HepG2 (cell line): Measurements from ENCODE around the gene OGA. TPM values are rescaled to one million over a fixed set of nuclear protein-coding genes. Genes with fewer than 3 reads are reported as not detected.

Experiments
- ATAC-seq: fragments of 200-7000 bp; cut with Tn5 transposase; 3 replicates; pipeline ENCODE4 v1.9.1; 2020; ENCODE audit warnings: mild to moderate bottlenecking, moderate library complexity
- BruUV-seq: library from RNA; stranded (reverse); fragments of 400-500 nt; replicated peaks from 2 replicates; lab custom pipeline; 2021; lab: Mats Ljungman, UMichigan
- CTCF ChIA-PET: fragments of 300-600 bp; formaldehyde crosslinking; extraction: SDS; loops from one replicate; lab custom pipeline; 2021; ENCODE audit warnings: low total read pairs, inconsistent platforms, low intra/inter-chr PET ratio; lab: Yijun Ruan, JAX
- POLR2A ChIA-PET: fragments of 350-600 bp; sonication (Branson Sonifier 250); formaldehyde crosslinking; loops from one replicate; lab custom pipeline; 2020; ENCODE audit warnings: antibody characterized with exemption, inconsistent platforms; lab: Yijun Ruan, JAX
- DNase-seq: peaks from one replicate; pipeline ENCODE4 v3.0.0-alpha.2; 2015; ENCODE audit warnings: low spot score
- FAIRE-seq: peaks from 3 replicates; lab custom pipeline; 2011; peaks lifted over from hg19 to GRCh38; lab: Jason Lieb, UNC
- H2AFZ ChIP-seq: one replicate; pipeline ENCODE4 v1.6.1; 2011; ENCODE audit warnings: low read length, inconsistent platforms
- H3K27ac ChIP-seq: fragments of 300-600 bp; 3 replicates; pipeline ENCODE4 v1.8.0; 2011; ENCODE audit warnings: mixed run types, mild to moderate bottlenecking, mixed read lengths, low read length, inconsistent platforms; ENCODE audit not compliant: insufficient read depth; ENCODE audit errors: extremely low read length
- H3K27me3 ChIP-seq, 2 experiments: fragments of 200-600 bp in 1 of 2; 2 replicates in 1 of 2; 3 replicates in 1 of 2; pipeline versions ENCODE4 v1.6.0 to v1.8.0; 2011; ENCODE audit warnings: low read length in 2 of 2, mild to moderate bottlenecking in 2 of 2, moderate library complexity in 2 of 2, inconsistent platforms in 1 of 2; ENCODE audit not compliant: insufficient read depth in 2 of 2, control insufficient read depth in 1 of 2
- H3K36me3 ChIP-seq, 2 experiments: fragments of 200-600 bp in 1 of 2; replicated peaks in 1 of 2; 2 replicates in 1 of 2; 3 replicates in 1 of 2; pipeline versions ENCODE4 v1.5.1 to v1.8.0; 2011; ENCODE audit warnings: low read length in 2 of 2, inconsistent platforms in 1 of 2; ENCODE audit not compliant: insufficient read depth in 2 of 2, control insufficient read depth in 1 of 2
- H3K4me1 ChIP-seq: 2 replicates; pipeline ENCODE4 v1.5.1; 2012; ENCODE audit warnings: low read length, inconsistent platforms; ENCODE audit not compliant: insufficient read depth
- H3K4me2 ChIP-seq: 2 replicates; pipeline ENCODE4 v1.6.0; 2011; ENCODE audit warnings: low read depth, low read length, inconsistent platforms
- H3K4me3 ChIP-seq, 3 experiments: fragments of 200-600 bp in 1 of 3; sonication (generic), shearing (Covaris generic) in 1 of 3; replicated peaks in 1 of 3; 2 replicates each; pipeline ENCODE4 v1.5.1; 2011 to 2016; ENCODE audit warnings: low read length in 3 of 3, inconsistent platforms in 2 of 3, low read depth in 2 of 3, mild to moderate bottlenecking in 2 of 3, control low read depth in 1 of 3, mixed read lengths in 1 of 3; ENCODE audit not compliant: insufficient read depth in 1 of 3
- H3K79me2 ChIP-seq: one replicate; pipeline ENCODE4 v1.6.1; 2011; ENCODE audit warnings: low read length, inconsistent platforms; ENCODE audit not compliant: insufficient read depth
- H3K9ac ChIP-seq: 2 replicates; pipeline ENCODE4 v1.6.0; 2011; ENCODE audit warnings: mild to moderate bottlenecking, low read depth, low read length, inconsistent platforms; ENCODE audit not compliant: insufficient read depth
- H3K9me3 ChIP-seq: 2 replicates; pipeline ENCODE4 v1.5.1; 2012; ENCODE audit warnings: mild to moderate bottlenecking, low read length
- H4K20me1 ChIP-seq: 2 replicates; pipeline ENCODE4 v1.6.0; 2011; ENCODE audit warnings: inconsistent platforms, mild to moderate bottlenecking, low read length, moderate library complexity; ENCODE audit not compliant: insufficient read depth
- GATAD1 ChIP-seq: IDR thresholded peaks from 2 replicates; pipeline ENCODE4 v1.6.1; 2016; ENCODE audit warnings: missing genetic modification reagents, missing compliant biosample characterization
- PPARG ChIP-seq: conservative IDR thresholded peaks from 2 replicates; pipeline ENCODE4 v1.6.1; 2016; ENCODE audit warnings: missing biosample characterization, missing genetic modification reagents
- ZMYM3 ChIP-seq: sonication (generic); formaldehyde crosslinking; IDR thresholded peaks from 2 replicates; pipeline ENCODE4 v1.5.1; 2020; ENCODE audit warnings: mild to moderate bottlenecking, missing genetic modification reagents
- ZNF329 ChIP-seq: sonication (generic); formaldehyde crosslinking; IDR thresholded peaks from 2 replicates; pipeline ENCODE4 v1.9.0; 2021; ENCODE audit warnings: low read depth, mild to moderate bottlenecking, missing genetic modification reagents
- ZNF34 ChIP-seq: sonication (generic); formaldehyde crosslinking; IDR thresholded peaks from 2 replicates; pipeline ENCODE4 v1.4.0; 2020; ENCODE audit warnings: mild to moderate bottlenecking, missing genetic modification reagents, borderline replicate concordance
- ZNF44 ChIP-seq: sonication (generic); formaldehyde crosslinking; IDR thresholded peaks from 2 replicates; pipeline ENCODE4 v1.5.1; 2020; ENCODE audit warnings: mild to moderate bottlenecking, missing genetic modification reagents
- WGBS: methylation state at CpG from one replicate; pipeline ENCODE4 v1.1.6; 2017; ENCODE audit warnings: low lambda C conversion rate; 5-methylcytosine and 5-hydroxymethylcytosine counted together
- in situ Hi-C: cut with HindIII; loops from 2 replicates; pipeline ENCODE4 v1.10.0; 2017; ENCODE audit warnings: low pct_unique_long_range_greater_than_20kb; ENCODE audit not compliant: extremely low pct_ligation_motif_present
- intact Hi-C: fragments of 100-400 bp; cut with micrococcal nuclease; formaldehyde crosslinking; loops from one replicate; pipeline ENCODE4 v1.10.0; 2022; ENCODE audit not compliant: unreplicated experiment
- polyA plus RNA-seq, 8 experiments: library from polyadenylated mRNA; depleted of rRNA in 3 of 8; stranded (reverse) in 7 of 8; unstranded in 1 of 8; fragments of >200 nt; fragmentation: Illumina TruSeq in 4 of 8; extraction: Trizol in 4 of 8; gene quantifications; 2 replicates each; pipeline versions ENCODE4 v1.2.1 to v1.2.3, GENCODE V29; 2011 to 2016; ENCODE audit warnings: low read depth in 4 of 8, missing spikeins in 1 of 8, mixed read lengths in 1 of 8; ENCODE audit not compliant: insufficient read depth in 1 of 8
- total RNA-seq, 5 experiments: library from RNA; depleted of rRNA; stranded (reverse); fragments of >200 nt; fragmentation: Illumina TruSeq; extraction: Trizol; gene quantifications; 2 replicates each; pipeline ENCODE4 v1.2.3, GENCODE V29; 2016; ENCODE audit warnings: low read depth in 1 of 5
- TF ChIP-seq, protein P1 (sequence below): sonication (generic); formaldehyde crosslinking; conservative IDR thresholded peaks from 2 replicates; pipeline ENCODE4 v1.8.1; 2023; ENCODE audit warnings: missing genetic modification reagents
- TF ChIP-seq, protein P2 (sequence below): sonication (generic); formaldehyde crosslinking; IDR thresholded peaks from 2 replicates; pipeline ENCODE4 v1.4.0; 2020; ENCODE audit warnings: mild to moderate bottlenecking, missing genetic modification reagents
- TF ChIP-seq, protein P3 (sequence below): IDR thresholded peaks from 2 replicates; pipeline ENCODE4 v1.6.1; 2018; ENCODE audit warnings: missing genetic modification reagents

OGA gene
- total and polyA plus RNA-seq, 2 of the 13 experiments (the other 11 are each of a cell fraction or from before 2014, with no cell fraction given): 33.2 to 39.8 TPM

DNA sequence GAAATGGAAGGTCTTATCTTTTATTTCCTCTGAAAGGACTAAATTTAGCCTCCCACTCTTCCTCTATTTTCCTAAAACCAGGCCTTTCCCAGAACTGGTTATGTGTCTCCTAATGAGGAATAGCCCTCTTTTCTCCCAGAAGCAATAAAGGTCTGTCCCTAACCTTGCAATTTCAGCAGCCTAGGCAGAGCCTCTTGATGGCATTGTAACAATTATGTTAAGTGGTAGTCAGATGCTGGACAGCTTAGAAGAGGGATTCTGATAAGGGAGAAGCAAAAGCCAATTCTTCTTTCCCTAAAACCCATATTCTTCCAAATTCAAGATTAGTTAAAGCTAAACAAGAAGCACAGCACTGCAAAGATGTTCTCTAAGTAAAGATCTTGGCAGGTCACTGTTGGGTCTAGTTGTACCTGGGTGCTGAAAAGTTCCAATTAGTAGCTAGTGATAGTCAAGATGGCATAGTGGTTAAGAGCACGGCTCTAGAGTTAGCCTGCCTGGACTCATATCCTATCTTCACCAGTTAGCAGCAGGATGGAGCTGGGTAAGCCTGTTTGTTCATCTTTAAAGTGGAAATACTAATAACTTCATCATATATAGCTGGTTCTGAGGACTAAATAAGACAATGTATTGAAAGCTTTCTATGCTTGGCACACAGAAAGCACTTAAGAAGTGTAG lies 39.7 kb upstream of the OGA start:
- H3K9me3 ChIP-seq: no peaks in the 10 kb centered on the region
- H3K27me3 ChIP-seq: no peaks in the 10 kb centered on the region
- BruUV-seq: no TSS peak
- 0% methylated on average over 1 of the region's 1 CpG for WGBS
- intact Hi-C loops (no loop called here), in situ Hi-C loops (no loop called here)
- H3K4me3 ChIP-seq: no peak overlapping the region
- H3K4me1 ChIP-seq: peaks cover 6% of the 10 kb centered on the region; the same call in 1 of the 2 replicates
- H3K79me2 ChIP-seq: no peaks in the 10 kb centered on the region
- ATAC-seq (no peak), DNase-seq (no peak), FAIRE-seq (no peak)
- H4K20me1 ChIP-seq: no peaks in the 10 kb centered on the region
- ChIA-PET CTCF (no interaction called here), POLR2A (interaction anchor here (1.2 kb wide), 1 partner anchor 39 kb away, joined by 3 read pairs; no protein-coding TSS in a partner anchor)
- TF ChIP-seq ZMYM3 (no peak), PPARG (CRISPR knock-in tag) (no peak)
- TF ChIP-seq, protein P1, sequence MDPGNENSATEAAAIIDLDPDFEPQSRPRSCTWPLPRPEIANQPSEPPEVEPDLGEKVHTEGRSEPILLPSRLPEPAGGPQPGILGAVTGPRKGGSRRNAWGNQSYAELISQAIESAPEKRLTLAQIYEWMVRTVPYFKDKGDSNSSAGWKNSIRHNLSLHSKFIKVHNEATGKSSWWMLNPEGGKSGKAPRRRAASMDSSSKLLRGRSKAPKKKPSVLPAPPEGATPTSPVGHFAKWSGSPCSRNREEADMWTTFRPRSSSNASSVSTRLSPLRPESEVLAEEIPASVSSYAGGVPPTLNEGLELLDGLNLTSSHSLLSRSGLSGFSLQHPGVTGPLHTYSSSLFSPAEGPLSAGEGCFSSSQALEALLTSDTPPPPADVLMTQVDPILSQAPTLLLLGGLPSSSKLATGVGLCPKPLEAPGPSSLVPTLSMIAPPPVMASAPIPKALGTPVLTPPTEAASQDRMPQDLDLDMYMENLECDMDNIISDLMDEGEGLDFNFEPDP: no peak
- H3K36me3 ChIP-seq: no peaks in the 10 kb centered on the region
- H2AFZ ChIP-seq: no peak overlapping the region
- H3K9ac ChIP-seq: no peak overlapping the region
- no peak overlapping the region for H3K4me2 ChIP-seq
- no peak overlapping the region for H3K27ac ChIP-seq

DNA sequence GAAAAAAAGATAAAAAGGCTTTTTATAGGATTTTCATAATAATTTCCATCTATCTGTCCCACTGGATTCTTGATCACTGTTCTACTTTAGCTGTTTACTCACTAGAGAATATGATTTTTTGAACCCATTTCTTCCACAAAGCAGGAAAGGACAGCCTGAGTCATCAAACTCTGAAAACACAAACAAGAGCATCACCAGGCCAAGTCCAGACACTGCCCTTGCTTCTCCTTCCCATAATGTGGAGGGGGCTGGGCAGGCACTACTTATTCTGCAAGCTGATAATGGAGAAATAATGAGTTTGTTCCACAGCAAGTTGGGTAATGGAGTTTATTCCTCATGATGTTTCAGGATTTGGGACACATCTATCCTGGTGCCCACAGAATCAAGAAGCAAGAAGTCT lies 38.4 kb upstream of the OGA start:
- Histone ChIP-seq H3K4me1 (peaks cover 6% of the 10 kb centered on the region; the same call in 1 of the 2 replicates), H3K9me3 (no peaks in the 10 kb centered on the region), H2AFZ (no peak overlapping the region), H3K4me2 (no peak overlapping the region), H3K27me3 (no peaks in the 10 kb centered on the region), H3K4me3 (no peak overlapping the region), H4K20me1 (no peaks in the 10 kb centered on the region), H3K36me3 (no peaks in the 10 kb centered on the region), H3K9ac (no peak overlapping the region), H3K79me2 (no peaks in the 10 kb centered on the region), H3K27ac (no peak overlapping the region)
- BruUV-seq: no TSS peak
- in situ Hi-C loops (no loop called here), intact Hi-C loops (no loop called here)
- TF ChIP-seq ZNF34: no peak
- TF ChIP-seq ZNF329 (CRISPR knock-in tag): no peak
- TF ChIP-seq, protein P2, sequence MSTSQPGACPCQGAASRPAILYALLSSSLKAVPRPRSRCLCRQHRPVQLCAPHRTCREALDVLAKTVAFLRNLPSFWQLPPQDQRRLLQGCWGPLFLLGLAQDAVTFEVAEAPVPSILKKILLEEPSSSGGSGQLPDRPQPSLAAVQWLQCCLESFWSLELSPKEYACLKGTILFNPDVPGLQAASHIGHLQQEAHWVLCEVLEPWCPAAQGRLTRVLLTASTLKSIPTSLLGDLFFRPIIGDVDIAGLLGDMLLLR (CRISPR knock-in tag): no peak
- no peak for TF ChIP-seq ZNF44
- no peak for TF ChIP-seq GATAD1 (CRISPR knock-in tag)
- TF ChIP-seq, protein P3, sequence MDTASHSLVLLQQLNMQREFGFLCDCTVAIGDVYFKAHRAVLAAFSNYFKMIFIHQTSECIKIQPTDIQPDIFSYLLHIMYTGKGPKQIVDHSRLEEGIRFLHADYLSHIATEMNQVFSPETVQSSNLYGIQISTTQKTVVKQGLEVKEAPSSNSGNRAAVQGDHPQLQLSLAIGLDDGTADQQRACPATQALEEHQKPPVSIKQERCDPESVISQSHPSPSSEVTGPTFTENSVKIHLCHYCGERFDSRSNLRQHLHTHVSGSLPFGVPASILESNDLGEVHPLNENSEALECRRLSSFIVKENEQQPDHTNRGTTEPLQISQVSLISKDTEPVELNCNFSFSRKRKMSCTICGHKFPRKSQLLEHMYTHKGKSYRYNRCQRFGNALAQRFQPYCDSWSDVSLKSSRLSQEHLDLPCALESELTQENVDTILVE: no peak
- DNase-seq (no peak), ATAC-seq (no peak), FAIRE-seq (no peak)
- CTCF ChIA-PET: no interaction called here
- POLR2A ChIA-PET: no interaction called here
